GM18508 (cell line): ENCODE measurements around the gene STBD1.
A peak's percentile ranks its signal among the peaks of the same experiment; 100 is the strongest.
"Not testable (repeated sequence)": the region's sequence is repeated elsewhere in the genome, so short reads cannot be mapped to it uniquely, and the experiment has no call there.

Experiments used
- ATAC-seq: cut with Tn5 transposase; IDR thresholded peaks from one replicate; pipeline ENCODE4 v1.9.1; 2021; ENCODE audit warnings: moderate number of reproducible peaks; ENCODE audit not compliant: insufficient read depth, unreplicated experiment

Gene STBD1

DNA sequence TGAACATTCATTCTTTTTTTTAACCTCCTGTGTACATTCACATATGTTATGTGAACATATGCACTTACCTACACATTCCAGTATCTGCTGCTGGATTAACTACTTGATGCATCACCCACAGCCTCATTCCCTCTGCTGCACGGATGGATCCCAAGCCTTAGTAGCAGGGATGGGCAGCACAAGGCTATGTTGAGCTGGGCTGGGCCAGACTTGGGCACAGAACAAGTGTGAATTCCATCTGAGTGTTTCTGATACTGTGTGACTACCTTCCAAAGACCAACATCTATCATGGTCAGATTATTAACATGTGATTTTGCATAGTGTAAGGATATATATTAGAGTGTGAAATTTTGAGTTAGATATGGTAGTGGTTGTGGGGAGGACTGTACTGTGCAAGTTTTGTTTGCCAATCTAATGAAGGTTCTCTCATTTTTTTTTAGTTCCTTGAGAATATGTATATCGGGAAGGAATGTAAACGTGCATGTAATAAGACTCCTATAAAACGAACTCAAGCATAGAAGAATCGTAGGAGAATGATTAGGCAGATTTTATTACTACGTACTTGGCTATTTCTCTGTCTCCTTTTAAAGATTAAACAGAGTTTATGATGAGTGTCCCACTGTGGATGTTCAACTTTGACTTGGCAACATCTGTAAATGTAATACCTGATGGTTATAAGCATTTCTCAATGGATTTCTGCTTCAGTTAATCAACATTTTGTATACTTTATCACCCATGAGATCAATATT, 23.4 kb upstream of the STBD1 start:
- no peak for ATAC-seq

- no peak for ATAC-seq
Measured at GRCh38 chr4:76283900-76284299, 22.6 kb upstream of the STBD1 start.

DNA sequence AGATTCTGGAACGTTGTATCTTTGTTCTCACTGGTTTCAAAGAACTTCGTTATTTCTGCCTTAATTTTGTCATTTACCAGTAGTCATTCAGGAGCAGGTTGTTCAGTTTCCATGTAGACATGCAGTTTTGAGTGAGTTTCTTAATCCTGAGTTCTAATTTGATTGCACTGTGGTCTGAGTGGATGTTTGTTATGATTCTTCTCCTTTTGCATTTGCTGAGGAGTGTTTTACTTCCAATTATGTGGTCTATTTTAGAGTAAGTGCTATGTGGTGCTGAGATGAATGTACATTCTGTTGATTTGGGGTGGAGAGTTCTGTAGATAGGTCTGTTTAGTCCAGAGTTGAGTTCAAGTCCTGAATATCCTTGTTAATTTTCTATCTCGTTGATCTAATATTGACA, 18.7 kb upstream of the STBD1 start:
- ATAC-seq, result not testable (repeated sequence)

GRCh38 chr4:76292730-76293129, 13.8 kb upstream of the STBD1 start:
- ATAC-seq, result no peak

DNA sequence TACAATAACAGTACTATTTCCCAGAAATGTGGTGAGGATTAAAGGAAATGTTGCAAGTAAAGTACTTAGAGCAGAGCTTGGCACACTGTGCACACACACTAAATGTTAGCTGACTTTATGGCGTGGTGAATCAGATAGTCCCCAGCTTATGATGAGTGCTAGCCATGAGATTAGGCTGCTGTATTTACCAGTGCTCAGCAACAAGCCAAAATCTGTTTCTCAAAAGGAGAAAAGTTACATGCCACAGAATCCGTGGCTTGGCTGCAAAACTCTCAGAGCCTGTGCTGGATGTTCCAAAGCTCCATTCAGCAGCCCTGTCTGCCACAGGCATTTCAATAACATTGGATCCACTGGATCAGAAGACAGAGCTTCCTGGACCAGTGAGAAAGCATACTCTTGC, 12.8 kb upstream of the STBD1 start:
- ATAC-seq, result no peak

GRCh38 chr4:76296286-76296820, 10.2 kb upstream of the STBD1 start:
- ATAC-seq, result no peak

GRCh38 chr4:76298227-76298626, 8.3 kb upstream of the STBD1 start:
- no peak for ATAC-seq

GRCh38 chr4:76300012-76300411, 6.5 kb upstream of the STBD1 start:
- ATAC-seq, result no peak

DNA sequence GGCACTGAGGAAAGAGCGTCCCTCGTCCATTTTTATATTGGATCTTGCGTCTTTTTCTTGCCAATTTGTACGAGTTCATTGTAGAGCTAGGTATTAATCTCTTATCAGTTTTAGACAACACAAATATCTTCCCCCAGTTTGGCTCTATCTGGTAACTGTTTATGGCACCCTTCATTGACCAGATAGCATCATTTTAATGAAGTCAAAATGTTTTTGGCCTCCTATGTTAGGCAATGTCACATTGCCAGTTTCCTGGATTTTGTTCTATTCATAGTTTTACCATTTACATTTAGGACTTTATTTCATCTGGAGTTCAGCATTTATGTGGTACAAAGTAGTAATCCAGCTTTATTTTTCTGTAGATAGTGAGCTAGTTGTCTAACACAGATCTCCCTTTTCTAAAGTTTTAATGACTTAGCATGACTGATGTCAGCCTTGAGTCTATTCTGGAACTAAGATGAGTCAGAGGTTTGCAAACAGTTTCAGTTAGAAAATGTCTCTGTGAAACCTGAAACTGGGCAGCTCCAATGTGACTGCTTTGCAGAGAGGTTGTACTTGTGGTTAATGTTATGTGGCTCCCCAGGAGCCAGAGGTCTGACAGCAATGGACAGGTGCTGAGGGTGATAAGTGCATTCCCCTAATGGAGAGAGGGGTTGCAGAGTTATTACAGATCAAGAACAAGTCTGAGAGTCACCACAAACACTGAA, 5.3 kb upstream of the STBD1 start:
- peak; percentile 96 for ATAC-seq

DNA sequence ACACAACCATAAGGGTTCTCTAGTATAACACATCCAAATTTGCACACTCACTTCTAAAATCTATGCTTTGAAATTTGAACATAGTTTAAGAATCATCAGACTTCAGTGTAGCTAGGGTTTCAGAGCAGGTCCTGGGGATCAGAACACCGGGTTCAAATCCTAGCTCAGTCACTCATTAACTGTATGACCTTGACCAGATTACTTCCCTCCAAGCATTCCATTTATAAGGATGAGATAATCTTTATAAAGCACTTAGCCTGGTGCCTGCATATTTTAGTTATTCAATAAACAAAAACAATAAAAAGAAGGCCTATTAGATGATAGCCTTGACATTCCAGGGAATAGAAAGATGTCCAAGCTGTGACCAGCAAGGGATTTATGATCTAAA, 4.8 kb upstream of the STBD1 start:
- no peak for ATAC-seq

DNA sequence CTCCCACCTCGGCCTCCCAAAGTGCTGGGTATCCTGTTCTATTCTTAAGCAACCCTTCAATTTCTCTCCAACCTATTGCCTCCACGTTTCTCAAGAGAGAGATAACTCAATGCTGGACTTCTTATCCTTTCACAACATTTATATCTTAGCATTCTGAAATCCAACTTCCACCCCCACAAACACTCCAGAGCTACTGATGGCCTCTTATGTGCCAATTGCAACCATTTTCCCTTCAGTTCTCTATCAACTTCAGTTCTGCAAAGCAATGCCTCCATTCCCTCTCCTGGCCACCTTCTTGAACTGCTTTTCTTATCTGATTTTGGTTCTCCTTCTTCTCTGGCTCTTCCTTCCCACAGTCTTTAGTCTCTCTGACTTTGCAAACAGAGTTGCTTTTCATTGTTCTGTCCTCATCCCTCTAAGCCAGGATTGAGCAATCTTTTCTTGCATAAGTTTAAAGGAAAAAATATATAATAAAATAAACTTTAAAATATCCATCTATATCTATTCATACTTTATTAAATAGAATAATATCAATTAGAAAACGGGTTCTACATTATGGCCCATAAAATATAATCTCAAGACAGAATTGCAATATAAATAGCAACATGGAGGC, 3.6 kb upstream of the STBD1 start:
- no peak for ATAC-seq

DNA sequence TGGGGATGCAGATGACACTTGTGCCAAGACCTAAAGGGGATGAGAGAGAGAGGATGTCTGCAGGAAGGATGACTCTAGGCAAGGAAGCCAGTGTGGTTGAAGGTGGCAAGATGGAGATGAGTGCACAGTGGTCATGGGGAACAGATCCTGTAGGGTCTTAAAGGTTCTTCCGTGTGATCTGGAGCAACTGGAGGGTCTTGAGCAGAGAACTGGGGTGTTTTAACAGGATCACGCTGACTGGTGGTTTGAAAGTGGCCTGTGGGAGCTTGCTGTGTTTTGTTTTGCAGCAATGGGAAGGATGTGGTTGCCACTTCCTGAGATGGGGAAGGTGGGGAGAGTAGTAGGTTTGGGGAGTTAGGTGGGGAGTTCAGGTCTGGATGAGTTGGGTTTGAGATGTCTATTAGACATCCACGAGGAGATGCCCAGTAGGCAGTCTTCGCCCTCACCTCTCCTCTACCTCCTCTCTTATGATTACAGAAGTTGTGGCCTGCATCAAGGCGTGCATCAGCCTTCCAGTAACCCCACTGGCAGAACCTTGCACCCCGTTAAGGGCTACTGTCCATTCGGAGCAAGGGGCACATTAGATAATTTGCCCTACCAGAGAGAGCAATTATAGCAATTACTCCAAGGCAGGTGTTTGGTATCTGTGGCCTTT, 1.4 kb upstream of the STBD1 start:
- ATAC-seq, result no peak

DNA sequence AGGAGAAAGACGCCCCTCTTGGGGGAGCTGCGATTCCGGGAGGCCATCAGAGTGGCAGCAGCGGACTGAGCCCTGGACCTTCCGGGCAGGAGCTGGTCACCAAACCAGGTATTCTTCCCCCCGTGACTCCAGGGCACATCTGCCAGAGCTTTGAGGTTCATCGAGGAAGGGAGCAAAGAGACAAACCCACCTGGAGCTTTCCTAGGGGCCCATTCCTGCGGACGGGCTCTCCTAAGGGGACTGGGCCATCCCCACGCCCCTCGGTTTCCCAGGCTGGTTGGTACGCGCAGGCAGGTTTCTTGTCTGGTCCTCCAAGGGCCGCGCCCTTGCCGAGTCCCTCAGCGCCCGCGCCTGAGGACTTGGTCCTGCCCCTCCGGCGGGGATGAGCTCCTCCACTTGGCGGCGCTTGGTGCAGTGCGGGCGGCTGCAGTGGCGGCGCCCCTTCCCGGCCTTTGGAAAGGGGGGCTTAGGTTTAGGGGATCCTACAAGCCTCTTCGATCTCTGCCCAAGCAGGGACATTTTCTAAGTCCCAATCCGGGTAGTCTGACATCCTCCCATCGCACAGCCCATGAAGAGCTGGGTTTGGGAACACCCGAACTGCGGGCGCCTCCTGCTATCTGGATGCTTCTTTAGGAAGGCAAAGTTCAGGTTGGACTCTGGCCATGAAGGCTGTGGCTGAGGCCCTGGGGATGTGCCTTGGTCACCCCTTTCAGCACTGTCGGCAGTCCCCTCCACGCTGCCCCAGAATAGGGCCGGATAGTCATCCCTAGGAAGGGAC, 538 bp downstream of the STBD1 start:
- ATAC-seq, result no peak

GRCh38 chr4:76307660-76308014, 1.1 kb downstream of the STBD1 start:
- ATAC-seq, result no peak

GRCh38 chr4:76308548-76308947, 2.0 kb downstream of the STBD1 start:
- ATAC-seq, result no peak

DNA sequence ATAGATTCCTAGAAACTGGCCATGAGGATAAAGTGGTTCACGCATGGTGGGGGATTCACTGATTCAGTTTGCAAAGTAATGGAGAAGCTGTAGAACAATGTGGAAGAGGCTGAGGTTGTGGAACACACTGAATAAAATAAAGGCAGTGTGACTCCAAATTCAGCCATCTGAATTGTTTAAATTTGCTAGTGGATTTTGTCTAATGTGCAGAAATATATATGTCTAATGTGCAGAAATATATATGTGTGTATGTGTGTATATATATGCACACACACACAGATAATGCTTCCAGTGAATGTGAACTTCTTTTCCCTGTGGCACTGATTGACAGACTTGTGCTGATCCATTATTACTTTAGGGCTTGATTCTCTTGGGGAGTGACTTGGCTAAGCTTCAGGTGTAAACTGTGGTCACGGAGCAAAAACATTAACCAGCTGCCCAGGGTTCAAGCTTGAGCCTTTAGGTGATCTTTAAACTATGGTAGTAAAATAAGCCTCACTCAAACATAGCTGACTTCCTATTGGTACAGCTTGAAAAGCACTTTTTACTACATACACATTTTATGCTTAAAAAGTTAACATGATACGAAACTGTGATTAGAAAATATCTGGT, 3.5 kb downstream of the STBD1 start:
- no peak for ATAC-seq

- ATAC-seq, result no peak
Measured at GRCh38 chr4:76310683-76311082, 4.2 kb downstream of the STBD1 start.

DNA sequence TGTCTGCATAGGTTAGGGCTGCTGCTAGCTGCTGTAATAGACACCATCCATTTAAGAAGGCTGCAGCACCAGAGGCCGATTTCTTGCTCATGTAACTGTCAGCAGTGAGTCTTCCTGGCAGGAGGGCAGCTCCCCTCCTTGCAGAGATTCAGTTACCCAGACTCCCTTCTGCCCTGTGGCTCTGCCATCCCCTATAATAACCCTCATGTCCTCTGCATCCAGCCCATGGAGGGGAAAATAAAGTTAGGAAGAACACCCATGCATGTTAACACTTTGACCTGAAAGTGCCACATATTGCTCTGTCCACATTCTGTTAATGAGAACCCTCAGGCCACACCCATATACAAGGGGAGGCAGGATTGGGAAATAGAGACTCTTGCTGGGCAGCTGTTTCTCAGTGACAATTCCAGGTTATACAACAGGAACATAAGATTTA, 5.4 kb downstream of the STBD1 start:
- ATAC-seq, result no peak

DNA sequence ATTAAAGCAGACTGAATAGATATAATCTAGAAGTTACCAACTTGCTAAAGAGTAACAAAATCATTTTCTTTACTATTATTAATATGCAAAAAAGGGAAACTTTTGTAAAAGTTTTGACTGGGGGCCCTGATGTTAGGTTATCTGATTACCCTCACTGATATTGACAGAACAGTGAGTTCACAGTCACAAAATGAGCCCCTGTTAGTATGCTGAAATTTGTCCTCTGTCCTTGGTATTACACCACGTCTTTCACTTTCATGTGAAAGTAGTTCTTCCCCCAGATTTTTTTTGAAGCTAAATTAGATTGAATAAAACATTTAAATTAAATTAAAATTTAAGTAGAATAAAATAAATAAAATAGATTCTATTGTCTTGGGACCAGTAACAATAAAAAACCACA, 5.9 kb downstream of the STBD1 start:
- ATAC-seq, result no peak

GRCh38 chr4:76313547-76313946, 7.0 kb downstream of the STBD1 start:
- no peak for ATAC-seq
